ENCODE results near the gene DAPK2.

DNA sequence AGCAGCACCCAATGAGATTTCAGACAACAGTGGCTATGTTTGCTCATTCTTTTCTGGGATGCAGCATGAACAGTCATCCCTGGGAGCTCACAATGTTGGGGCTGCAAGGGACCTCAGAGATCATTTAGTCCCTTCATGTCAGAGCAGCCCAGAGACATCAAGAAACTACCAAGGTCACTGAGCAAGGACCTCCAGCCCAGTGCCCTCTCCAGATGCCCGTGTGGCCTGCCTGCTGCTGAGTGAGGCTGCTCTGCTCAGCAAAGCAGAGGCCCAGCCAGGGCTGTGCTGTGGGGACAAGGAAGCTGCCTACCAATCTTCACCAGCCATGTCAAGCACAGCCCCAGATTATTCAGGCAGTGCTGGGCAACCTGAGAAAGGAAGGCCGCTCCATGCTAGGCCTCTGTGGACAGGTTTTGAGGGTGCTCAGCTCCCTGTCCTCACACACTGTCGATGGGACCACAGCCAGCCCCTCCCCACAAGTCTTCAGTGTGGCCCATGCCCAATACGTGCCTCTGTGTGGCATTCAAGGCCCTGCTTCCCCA is 99.7 kb downstream of the DAPK2 start:
- no peak for TF ChIP-seq POLR2A (IDR thresholded peaks at IDR 0.05)
- no peak for TF ChIP-seq CTCF (IDR thresholded peaks at IDR 0.05)

All from Peyer's patch (tissue), 4 donors.